T-helper 2 cell treated with Interferon-gamma antibody and Interleukin-4, amounts not matched to agents 100 ng/mL and 5 ng/mL, for 36 hours (primary cell): ENCODE results near the gene SLC9A9. TPM values are rescaled to one million over a fixed set of nuclear protein-coding genes. Genes with fewer than 3 reads are reported as not detected.

ENCODE experiments used
- intact Hi-C: fragments of 100-400 bp; cut with micrococcal nuclease; formaldehyde crosslinking; loops from one replicate; pipeline ENCODE4 v1.15.1; 2023
- total RNA-seq: library from RNA; stranded (reverse); gene quantifications from 2 replicates; pipeline ENCODE4 v1.2.3, GENCODE V29; 2022

Gene SLC9A9
- total RNA-seq, 1 donor from 2014 or later = 13.4 TPM

DNA sequence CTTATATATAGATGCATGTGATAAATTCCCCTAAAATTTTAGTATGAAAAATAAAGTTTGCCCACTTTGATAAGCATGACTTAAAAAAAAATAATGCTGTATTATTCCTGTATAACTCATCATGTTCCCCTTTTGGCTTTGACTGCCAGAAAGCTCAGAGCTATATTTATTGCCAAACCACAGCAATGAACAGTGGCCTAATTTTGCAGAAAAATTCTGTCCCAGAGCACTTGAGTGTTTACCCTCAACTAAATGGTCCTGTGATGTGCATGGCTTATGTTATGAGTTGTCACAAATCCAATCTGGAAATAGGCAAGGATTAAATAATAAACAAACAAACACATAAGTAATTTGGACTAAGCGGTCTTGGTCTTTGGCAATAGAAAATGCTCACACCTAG, 276.7 kb downstream of the SLC9A9 start:
- intact Hi-C loops = no loop called here

GRCh38 chr3:143567823-143568222, 280.4 kb downstream of the SLC9A9 start:
- intact Hi-C loops = no loop called here

GRCh38 chr3:143565951-143566350, 282.3 kb downstream of the SLC9A9 start:
- intact Hi-C loops = no loop called here

GRCh38 chr3:143563786-143564185, 284.5 kb downstream of the SLC9A9 start:
- intact Hi-C loops = no loop called here

GRCh38 chr3:143562789-143563188, 285.5 kb downstream of the SLC9A9 start:
- intact Hi-C loops = no loop called here

DNA sequence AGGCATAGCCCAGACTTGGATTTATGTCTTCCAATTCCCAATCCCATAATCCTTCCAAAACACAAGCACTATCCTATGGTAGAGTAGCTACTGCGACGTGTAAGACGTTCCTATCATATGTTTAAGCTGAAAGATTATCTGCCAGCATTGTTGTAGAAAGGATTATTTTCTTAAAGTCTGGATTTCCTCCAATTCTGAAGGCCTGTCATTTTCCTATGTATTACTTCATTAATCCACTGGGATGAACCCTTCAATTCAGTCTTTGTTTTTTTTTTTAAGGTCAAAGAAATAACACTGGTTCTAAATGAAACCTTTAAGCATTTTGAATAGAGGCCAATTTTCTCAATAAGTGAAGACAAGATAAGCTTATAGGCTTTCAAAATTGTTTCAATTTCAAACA, 289.0 kb downstream of the SLC9A9 start:
- intact Hi-C loops = no loop called here

DNA sequence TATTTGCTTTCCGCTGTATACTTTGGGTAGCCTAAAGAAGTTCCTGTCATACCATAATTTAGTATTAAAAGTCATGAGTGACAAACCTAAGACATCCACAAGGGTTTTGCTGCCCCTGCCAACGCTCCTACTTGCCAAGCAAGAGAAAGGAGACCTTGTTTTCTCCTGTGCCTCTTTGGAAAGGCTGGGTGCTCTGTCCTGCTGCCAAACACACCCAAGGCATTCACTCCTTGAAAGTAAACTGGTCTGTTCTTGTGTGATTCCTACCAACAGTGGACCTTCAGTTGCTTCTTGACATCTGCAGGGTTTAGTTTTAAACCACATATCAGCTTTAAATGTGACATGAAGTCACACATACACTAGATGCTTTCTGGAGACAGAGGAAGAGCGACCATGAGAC, 295.4 kb downstream of the SLC9A9 start:
- intact Hi-C loops = no loop called here

DNA sequence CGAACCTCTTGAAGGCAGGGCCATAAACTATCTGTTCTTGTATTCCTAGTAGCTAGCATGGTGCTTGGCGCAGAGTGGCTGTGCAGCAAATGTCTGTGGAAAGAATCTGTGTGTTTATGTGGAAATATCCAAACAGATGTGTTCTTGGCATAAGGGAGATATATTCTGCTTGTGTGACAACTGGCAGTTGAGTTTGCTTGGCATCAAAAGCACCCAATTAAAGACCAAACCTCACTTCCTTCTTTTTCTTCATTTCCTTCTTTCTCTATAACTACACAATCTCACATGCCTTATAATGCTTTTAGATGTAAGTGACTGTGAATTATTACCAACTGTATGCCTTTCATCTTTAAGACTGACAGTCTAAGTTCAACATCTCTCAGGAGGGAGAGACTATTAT, 296.5 kb downstream of the SLC9A9 start:
- intact Hi-C loops = no loop called here

- intact Hi-C loops = no loop called here
These were observed 299.3 kb downstream of the SLC9A9 start for GRCh38 chr3:143548861-143549497.

DNA sequence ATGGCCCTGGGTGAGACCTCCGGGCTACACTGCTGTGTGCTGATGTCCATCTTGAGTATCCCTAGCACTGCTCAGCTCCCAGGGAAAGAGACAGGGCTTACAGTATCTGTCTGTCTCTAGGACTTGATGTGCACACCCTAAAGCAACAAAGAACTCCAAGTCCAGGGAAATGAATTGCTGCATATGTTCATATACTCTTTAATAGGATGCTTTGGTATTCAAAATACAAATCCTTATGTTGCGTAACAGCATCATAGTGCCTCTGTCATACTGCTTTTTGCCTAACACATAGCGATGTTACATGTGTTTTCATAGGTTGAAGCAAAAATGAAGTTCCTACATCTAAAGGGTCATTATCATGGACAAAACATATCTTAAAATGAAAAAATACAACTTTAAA, 299.9 kb downstream of the SLC9A9 start:
- intact Hi-C loops = no loop called here

DNA sequence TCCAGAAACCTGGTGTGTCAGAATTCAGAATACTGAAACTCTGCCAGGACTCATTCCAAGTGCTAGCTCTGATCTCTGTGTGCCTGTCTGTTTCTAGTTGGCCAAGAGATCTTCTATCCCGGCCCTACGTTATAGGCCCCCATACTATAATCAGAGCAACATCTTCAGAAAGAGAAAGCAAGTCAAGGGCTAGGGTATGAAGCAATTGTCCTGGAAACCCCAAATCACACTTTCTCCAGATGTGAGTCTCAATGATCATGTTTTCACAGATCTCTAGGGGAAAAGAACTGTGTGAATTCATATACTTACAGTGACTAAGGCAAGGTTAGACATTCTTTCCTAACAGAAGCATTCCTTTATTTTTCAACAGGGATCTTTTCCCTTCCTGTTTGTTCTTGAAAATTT, 309.7 kb downstream of the SLC9A9 start:
- intact Hi-C loops = no loop called here

DNA sequence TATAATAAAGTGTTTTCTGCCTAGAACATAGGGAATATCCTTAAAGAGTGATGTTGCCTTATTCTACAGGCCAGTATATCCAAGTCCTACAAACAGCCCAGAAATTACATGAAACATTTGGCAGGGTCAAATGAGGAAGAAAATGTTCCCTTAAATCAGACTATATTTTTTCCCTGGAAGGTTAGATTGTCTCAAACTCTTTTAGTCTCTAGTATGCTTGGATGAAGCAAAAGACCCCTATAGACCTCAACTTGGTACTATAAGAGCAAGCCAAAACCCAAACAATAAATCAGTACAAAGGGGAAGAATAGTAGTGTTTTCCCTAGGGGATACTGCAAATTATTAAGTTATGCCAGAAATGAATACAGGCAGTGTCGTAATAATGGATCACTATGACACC, 310.2 kb downstream of the SLC9A9 start:
- intact Hi-C loops = no loop called here

- intact Hi-C loops = no loop called here
These were observed 311.3 kb downstream of the SLC9A9 start for GRCh38 chr3:143536817-143537535.

DNA sequence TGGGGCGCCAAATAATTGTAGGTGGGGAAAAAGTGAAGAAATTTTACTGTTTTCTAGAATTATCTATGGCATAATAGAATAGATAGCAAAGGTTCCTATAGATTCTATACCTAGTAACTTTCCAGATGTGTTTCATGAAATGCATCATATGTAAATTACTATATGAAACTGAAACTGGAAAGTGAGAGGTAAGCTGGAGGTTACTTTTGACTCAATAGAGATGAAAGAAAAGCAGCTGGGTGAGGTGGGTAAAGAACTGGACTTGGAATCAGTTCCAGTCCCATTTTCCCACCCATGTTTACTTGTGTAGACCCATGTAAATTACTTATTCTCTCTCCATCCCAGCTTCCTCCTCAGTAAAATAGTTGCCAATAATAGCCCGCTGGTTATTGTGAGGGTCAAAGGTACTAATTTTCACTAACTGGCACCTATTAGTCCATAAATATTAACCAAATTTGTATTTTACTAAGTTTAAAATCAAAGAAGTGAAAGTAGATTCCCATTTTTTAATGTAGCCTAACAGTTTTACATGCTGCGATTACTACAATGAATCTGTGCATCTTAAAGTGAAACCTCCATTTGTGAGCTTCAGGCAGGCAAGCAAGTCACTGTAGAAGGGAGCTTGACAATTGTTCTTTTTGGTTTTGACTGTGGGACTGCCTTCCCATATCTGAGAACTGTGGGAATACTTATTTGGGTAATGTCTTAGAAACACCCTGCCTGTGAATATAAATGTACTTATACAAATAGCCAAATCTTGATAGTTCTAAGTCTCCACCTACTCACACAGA, 312.1 kb downstream of the SLC9A9 start:
- intact Hi-C loops = no loop called here

DNA sequence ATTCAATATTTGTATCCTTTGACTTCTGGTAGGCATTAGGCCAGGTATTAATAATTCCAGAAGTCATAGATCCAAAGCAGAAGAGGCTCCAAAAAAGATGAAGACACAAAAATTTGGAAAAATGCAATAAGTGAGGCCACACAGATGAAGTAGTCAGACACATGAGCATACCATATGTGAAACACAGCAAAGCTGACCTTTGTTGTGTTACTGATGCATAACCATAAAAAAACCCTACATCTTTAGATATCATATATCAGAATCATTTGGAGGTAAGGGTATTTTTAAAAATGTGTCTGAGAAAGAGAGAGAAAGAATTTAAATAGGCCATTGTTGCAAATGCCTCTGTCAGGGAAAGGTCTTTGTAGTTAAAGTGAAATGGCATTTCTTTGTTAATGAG, 314.9 kb downstream of the SLC9A9 start:
- intact Hi-C loops = no loop called here

- intact Hi-C loops = no loop called here
These were observed 316.2 kb downstream of the SLC9A9 start for GRCh38 chr3:143532091-143532490.

- intact Hi-C loops = no loop called here
These were observed 317.2 kb downstream of the SLC9A9 start for GRCh38 chr3:143531101-143531500.

DNA sequence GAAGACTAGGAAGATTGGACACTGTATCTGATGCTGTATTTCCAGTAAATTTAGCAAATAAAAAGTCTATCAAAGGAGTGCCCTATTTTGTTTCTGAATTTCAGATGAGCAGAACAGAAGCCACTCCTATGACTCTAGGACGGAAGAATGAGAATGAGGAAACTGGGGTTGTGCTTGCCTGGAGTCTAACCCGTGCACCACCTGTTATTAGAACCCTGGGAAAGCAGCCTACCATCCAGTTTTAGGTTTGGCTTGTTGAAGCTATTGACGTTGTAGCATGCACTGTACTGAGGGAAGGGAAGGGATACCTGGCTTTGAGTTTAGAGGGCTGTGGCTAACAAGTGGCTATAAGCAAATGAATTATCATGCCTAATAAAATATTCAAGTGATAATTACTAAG, 318.5 kb downstream of the SLC9A9 start:
- intact Hi-C loops = no loop called here

- intact Hi-C loops = no loop called here
These were observed 319.2 kb downstream of the SLC9A9 start for GRCh38 chr3:143529018-143529478.

- intact Hi-C loops = no loop called here
These were observed 322.2 kb downstream of the SLC9A9 start for GRCh38 chr3:143526011-143526545.

DNA sequence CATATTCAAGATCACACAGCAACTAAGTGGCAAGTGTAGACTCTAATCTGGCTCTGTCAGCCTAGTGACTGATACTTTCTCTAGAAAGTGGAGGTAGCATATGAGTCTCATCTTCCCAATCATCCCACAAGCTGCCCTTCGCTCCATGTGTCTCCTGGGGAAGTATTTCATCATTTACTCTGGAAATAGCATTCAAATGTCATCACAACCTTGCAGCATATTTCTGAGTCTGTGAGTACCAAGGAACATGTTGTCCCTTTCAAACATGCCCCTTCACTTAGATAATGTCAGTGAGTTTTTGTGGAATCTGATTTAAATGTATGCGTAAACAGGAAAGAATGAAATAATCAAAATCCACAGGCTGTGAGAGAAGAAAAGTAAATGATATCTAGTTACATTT, 322.9 kb downstream of the SLC9A9 start:
- intact Hi-C loops = no loop called here

DNA sequence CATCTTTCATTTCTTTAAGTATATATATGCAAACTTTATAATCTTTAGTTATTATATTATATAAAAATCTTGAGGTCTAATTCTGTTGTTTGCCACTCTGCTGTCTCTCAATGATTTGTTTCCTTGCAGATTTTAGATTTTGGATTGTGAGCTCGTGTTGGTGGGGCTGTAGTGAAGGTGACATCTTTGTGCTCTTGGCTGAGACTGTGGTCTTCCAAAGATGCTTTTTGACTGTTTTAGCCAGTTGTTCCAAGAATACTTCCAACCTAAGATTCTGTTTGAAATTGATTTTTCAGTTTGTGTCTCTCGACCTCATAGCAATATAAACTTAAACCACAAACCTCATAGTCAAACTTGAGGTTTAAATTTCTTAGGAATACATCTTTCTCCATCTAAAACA, 326.5 kb downstream of the SLC9A9 start:
- intact Hi-C loops = no loop called here
